Dendritic cell treated with granulocyte-macrophage colony-stimulating factor and Interleukin-4, amounts not matched to agents 40 ng/mL and 50 ng/mL, for 4 days (primary cell): Measurements from ENCODE around the gene C1GALT1.

Experiments used
- H3K27ac Mint-ChIP-seq: one replicate; pipeline ENCODE4 v1.8.0; 2022; ENCODE audit warnings: mild to moderate bottlenecking, mixed read lengths
- H3K27me3 Mint-ChIP-seq: one replicate; pipeline ENCODE4 v1.8.0; 2022; ENCODE audit warnings: mild to moderate bottlenecking, mixed read lengths
- H3K36me3 Mint-ChIP-seq: one replicate; pipeline ENCODE4 v1.8.0; 2022; ENCODE audit warnings: low read depth, mixed read lengths
- H3K4me1 Mint-ChIP-seq: one replicate; pipeline ENCODE4 v1.8.0; 2022; ENCODE audit warnings: low read depth, mixed read lengths
- H3K4me3 Mint-ChIP-seq: one replicate; pipeline ENCODE4 v1.8.0; 2022; ENCODE audit warnings: mild to moderate bottlenecking, moderate library complexity, mixed read lengths
- H3K9me3 Mint-ChIP-seq: one replicate; pipeline ENCODE4 v1.8.0; 2022; ENCODE audit warnings: mixed read lengths
- intact Hi-C: fragments of 100-400 bp; cut with micrococcal nuclease; formaldehyde crosslinking; loops from one replicate; pipeline ENCODE4 v1.15.0; 2022

Gene C1GALT1

DNA sequence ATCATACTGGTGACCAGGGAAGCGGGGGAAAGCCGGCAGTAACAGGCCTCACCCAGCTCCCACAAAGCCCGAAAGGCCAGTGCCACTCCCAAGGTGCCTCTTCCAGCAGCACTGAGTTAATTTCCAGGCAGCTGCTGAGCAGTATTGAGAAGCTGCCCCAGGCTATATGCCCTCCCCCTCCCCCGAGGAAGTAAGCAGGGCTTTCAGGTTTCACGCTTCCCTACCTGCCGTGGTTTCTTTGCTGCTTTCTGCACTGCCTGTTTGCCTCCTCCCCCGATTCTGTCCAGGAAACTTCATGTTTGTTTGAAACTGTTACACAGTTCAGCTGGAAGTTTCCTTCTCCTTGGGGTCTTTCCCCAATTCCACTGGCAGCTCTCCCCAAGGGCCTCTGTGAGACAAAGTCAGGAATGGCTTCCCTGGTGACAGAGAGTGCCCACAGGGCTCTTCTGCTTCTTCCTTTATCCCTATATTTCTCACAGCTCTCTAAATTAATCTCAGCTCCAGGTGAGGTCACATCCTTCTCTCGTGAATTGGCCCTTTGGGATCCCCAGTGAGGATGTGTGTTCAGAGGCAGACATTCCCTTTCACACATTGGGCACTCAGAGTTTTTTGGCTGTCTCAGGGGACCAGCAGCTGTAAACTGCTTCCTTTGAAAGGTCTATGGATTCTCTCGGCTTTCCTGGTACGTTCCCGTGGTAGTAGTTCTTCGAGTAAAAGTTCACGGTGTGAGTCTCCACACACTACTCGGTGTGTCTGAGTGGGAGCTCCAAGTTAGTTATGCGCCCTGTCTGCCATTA is 19.4 kb downstream of the C1GALT1 start:
- H3K4me3 Mint-ChIP-seq = no peak overlapping the region
- H3K27me3 Mint-ChIP-seq = no peaks in the 10 kb centered on the region
- peaks cover 15% of the 10 kb centered on the region for H3K9me3 Mint-ChIP-seq
- peaks cover 6% of the 10 kb centered on the region for H3K36me3 Mint-ChIP-seq
- intact Hi-C loops = no loop called here
- peaks cover 31% of the 10 kb centered on the region for H3K4me1 Mint-ChIP-seq
- no peak overlapping the region for H3K27ac Mint-ChIP-seq

- Mint-ChIP-seq H3K4me1 (peaks cover 31% of the 10 kb centered on the region), H3K27ac (no peak overlapping the region), H3K9me3 (peaks cover 21% of the 10 kb centered on the region), H3K36me3 (peaks cover 12% of the 10 kb centered on the region), H3K4me3 (no peak overlapping the region), H3K27me3 (no peaks in the 10 kb centered on the region)
- intact Hi-C loops = no loop called here
These were observed 20.0 kb downstream of the C1GALT1 start for GRCh38 chr7:7202375-7202720.

DNA sequence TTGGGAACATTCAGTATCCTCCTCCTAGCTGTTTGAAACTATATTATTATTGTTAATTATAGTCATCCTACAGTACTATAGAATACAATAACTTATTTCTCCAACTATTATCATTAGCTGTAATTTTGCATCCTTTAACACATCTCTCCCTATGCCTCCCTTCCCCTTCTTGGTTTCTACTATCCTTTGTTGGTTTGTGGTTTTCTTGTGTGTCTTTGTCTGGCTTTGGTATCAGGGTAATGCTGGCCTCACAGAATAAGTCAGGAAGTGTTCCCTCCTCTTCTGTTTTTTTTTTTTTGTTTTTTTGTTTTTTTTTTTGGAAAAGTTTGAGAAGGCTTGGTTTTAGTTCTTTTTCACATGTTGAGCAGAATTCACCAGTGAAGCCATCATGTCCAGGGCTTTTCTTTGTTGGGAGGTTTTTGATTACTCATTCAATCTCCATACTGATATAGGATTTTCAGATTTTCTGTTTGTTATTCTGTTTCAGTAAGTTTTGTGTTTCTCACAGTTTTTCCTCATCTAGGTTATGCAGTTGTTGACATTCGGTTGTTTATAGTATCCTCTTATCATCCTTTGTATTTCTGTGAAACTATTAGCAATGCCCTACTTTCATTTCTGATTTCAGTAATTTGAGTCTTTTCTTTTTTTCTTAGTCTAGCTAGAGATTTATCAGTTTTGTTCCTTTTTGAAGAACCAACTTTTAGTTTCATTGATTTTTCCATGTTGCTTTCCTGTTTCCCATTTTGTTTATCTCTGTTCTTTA is 21.6 kb downstream of the C1GALT1 start:
- Mint-ChIP-seq H3K9me3 (peaks cover 15% of the 10 kb centered on the region), H3K36me3 (peaks cover 13% of the 10 kb centered on the region), H3K4me3 (no peak overlapping the region), H3K4me1 (peaks cover 23% of the 10 kb centered on the region), H3K27ac (peak overlapping the region; percentile 8), H3K27me3 (no peaks in the 10 kb centered on the region)
- intact Hi-C loops = no loop called here

DNA sequence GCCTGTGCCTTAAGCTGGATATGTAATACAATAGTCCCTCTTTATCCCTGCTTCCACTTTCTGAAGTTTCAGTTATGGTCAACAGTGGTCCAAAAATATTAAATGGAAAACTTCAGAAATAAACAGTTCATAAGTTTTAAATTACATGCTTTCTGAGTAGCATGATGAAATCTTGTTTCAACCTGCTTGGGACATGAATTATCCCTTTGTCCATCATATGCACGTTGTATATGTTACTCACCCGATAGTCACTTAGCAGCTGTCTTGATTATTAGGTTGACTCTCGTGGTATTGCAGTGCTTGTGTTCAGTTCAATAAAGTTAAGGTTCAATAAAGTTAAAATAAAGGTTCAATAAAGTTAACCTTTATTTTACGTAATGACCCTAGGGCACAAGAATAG is 25.5 kb downstream of the C1GALT1 start:
- H3K36me3 Mint-ChIP-seq = peaks cover 31% of the 10 kb centered on the region
- H3K27me3 Mint-ChIP-seq = no peaks in the 10 kb centered on the region
- peaks cover 14% of the 10 kb centered on the region for H3K4me1 Mint-ChIP-seq
- intact Hi-C loops = no loop called here
- no peak overlapping the region for H3K27ac Mint-ChIP-seq
- peaks cover 8% of the 10 kb centered on the region for H3K9me3 Mint-ChIP-seq
- H3K4me3 Mint-ChIP-seq = no peak overlapping the region

DNA sequence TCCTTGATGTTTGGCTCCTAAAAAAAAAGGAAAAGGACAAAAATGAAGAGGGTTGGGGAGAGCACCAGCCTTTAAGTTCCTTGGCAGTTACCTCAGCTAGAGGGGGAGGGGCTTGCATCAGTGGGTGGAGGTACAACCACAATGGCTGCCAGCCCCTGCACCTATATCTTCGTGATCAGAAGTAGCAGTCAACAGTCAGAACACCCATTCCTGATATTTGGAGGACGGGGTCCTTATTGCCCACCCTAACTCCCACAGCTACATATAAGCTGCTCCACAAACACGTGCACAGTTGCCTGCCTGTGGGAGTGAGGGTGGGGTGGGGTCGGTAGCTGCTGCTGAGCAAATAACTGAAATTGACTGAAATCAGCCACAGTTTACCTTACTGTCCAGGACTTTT is 26.2 kb downstream of the C1GALT1 start:
- intact Hi-C loops = no loop called here
- Mint-ChIP-seq H3K4me3 (no peak overlapping the region), H3K4me1 (peaks cover 14% of the 10 kb centered on the region), H3K36me3 (peaks cover 31% of the 10 kb centered on the region), H3K9me3 (peaks cover 8% of the 10 kb centered on the region), H3K27me3 (no peaks in the 10 kb centered on the region), H3K27ac (no peak overlapping the region)

DNA sequence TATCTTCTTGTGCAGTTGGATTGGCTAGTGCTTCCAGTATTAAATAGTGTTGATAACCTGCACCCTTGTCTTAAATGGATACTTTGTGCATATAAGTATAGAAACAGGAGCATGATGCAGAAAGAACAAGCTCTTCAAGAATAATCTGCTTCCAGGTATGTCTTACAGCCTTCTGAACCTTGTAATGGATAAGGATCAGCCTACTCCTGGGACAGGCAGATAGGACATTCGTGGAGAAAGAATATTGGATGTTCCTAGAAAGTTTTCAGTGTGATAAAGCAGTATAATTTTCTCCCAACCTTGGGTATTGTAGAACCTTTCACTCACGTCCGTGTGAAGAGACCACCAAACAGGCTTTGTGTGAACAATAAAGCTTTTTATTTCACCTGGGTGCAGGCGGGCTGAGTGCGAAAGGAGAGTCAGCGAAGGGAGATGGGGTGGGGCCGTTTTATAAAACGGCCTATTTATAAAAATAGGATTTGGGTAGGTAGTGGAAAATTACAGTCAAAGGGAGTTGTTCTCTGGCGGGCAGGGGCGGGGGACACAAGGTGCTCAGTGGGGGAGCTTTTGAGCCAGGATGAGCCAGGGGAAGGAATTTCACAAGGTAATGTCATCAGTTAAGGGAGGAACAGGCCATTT is 27.2 kb downstream of the C1GALT1 start:
- H3K27ac Mint-ChIP-seq = no peak overlapping the region
- peaks cover 8% of the 10 kb centered on the region for H3K9me3 Mint-ChIP-seq
- H3K36me3 Mint-ChIP-seq = peaks cover 39% of the 10 kb centered on the region
- H3K4me3 Mint-ChIP-seq = no peak overlapping the region
- peaks cover 4% of the 10 kb centered on the region for H3K4me1 Mint-ChIP-seq
- intact Hi-C loops = loop anchor here (10.0 kb wide), 1 partner anchor 105 kb away; no protein-coding TSS in a partner anchor
- H3K27me3 Mint-ChIP-seq = no peaks in the 10 kb centered on the region

- no peak overlapping the region for H3K4me3 Mint-ChIP-seq
- peaks cover 8% of the 10 kb centered on the region for H3K9me3 Mint-ChIP-seq
- intact Hi-C loops = loop anchor here (10.0 kb wide), 1 partner anchor 106 kb away; no protein-coding TSS in a partner anchor
These were observed 28.3 kb downstream of the C1GALT1 start for GRCh38 chr7:7210475-7211237.

GRCh38 chr7:7212612-7213011 is 30.3 kb downstream of the C1GALT1 start:
- no peaks in the 10 kb centered on the region for H3K27me3 Mint-ChIP-seq
- no peak overlapping the region for H3K27ac Mint-ChIP-seq
- intact Hi-C loops = loop anchor here (10.0 kb wide), 1 partner anchor 108 kb away; no protein-coding TSS in a partner anchor
- no peaks in the 10 kb centered on the region for H3K4me1 Mint-ChIP-seq
- peaks cover 55% of the 10 kb centered on the region for H3K36me3 Mint-ChIP-seq
- no peaks in the 10 kb centered on the region for H3K9me3 Mint-ChIP-seq
- H3K4me3 Mint-ChIP-seq = no peak overlapping the region

More at GRCh38 chr7:7210475-7211237, 28.3 kb downstream of the C1GALT1 start:
- Mint-ChIP-seq H3K4me1 (no peaks in the 10 kb centered on the region), H3K27me3 (no peaks in the 10 kb centered on the region), H3K36me3 (peaks cover 50% of the 10 kb centered on the region), H3K27ac (no peak overlapping the region)

DNA sequence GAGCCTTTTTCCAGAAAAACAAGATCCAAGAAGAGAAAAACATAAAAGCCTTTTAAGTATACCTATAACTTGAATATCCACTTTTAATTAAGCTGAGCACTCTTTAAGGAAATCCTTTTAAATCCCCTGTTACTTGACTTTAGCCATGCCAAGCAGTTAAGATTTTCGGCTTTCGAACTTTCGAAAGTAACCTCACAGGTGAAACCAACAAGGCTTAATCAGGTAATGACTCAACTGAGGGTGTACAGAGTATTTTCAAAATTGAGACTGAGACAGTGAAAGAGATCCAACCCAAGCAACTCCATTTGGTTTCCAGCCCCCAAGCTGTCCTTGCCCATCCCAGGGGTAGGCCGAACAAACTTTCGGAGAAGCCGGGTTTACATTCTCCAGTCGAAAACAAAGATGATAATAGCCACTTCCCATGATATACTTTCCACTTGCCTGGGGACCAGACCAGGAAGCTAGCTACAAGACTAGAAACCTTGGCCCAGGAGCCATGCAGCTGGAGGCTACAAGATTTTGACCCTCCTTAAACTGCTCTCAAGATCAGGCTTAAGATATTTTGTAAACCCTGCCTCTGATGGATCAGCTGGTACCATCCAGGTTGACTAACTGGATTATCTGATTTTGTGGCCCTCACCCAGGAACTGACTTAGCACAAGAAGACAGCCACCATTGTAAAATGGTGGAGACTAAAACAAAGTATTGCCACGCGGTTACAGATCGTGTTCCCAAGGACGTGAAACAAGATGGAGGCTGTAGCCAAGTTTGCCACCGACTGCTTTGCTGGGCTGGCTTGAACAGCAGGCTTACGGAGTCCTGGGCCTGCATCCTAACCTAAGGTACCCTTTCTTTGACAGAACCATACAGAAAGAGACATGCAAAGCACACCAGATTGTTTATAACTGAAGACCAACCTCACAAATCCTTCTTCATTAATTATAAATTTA is 32.3 kb downstream of the C1GALT1 start:
- no peak overlapping the region for H3K27ac Mint-ChIP-seq
- peaks cover 65% of the 10 kb centered on the region for H3K36me3 Mint-ChIP-seq

GRCh38 chr7:7216279-7216678 is 33.9 kb downstream of the C1GALT1 start:
- H3K27ac Mint-ChIP-seq = peak overlapping the region; percentile 45
- H3K4me3 Mint-ChIP-seq = no peak overlapping the region
- H3K36me3 Mint-ChIP-seq = peaks cover 60% of the 10 kb centered on the region
- no peaks in the 10 kb centered on the region for H3K27me3 Mint-ChIP-seq
- H3K4me1 Mint-ChIP-seq = no peaks in the 10 kb centered on the region
- no peaks in the 10 kb centered on the region for H3K9me3 Mint-ChIP-seq
- intact Hi-C loops = loop anchor here (10.0 kb wide), 1 partner anchor 111 kb away; no protein-coding TSS in a partner anchor

More for the DNA sequence above, 32.3 kb downstream of the C1GALT1 start:
- intact Hi-C loops = loop anchor here (10.0 kb wide), 1 partner anchor 110 kb away; no protein-coding TSS in a partner anchor
- H3K27me3 Mint-ChIP-seq = no peaks in the 10 kb centered on the region
- no peaks in the 10 kb centered on the region for H3K9me3 Mint-ChIP-seq
- no peaks in the 10 kb centered on the region for H3K4me1 Mint-ChIP-seq
- H3K4me3 Mint-ChIP-seq = no peak overlapping the region

GRCh38 chr7:7219216-7219615 is 36.9 kb downstream of the C1GALT1 start:
- intact Hi-C loops = loop anchor here (10.0 kb wide), 1 partner anchor 114 kb away; no protein-coding TSS in a partner anchor
- no peak overlapping the region for H3K27ac Mint-ChIP-seq

DNA sequence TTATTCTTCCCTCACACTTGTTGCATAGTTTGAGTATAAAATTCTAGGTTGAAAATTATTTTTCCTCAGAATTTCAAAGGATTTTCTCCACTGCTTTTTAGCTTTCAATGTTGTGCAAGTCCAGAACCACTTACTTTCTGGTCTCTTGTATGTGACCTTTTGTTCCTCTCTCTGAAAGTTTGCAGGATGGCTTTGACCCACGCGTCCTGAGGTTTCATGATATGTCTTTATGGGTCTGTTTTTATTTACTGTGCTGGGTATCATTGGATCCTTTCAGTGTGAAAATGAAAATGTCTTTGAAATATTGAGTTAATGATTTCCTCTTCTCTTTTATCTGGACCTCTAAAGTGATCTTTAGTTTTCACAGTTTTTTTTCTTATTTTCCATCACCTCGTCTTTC is 38.5 kb downstream of the C1GALT1 start:
- no peaks in the 10 kb centered on the region for H3K4me1 Mint-ChIP-seq
- no peaks in the 10 kb centered on the region for H3K27me3 Mint-ChIP-seq
- intact Hi-C loops = no loop called here
- no peak overlapping the region for H3K4me3 Mint-ChIP-seq
- no peaks in the 10 kb centered on the region for H3K9me3 Mint-ChIP-seq
- peak overlapping the region; percentile 25 for H3K27ac Mint-ChIP-seq
- peaks cover 65% of the 10 kb centered on the region for H3K36me3 Mint-ChIP-seq

More at GRCh38 chr7:7219216-7219615, 36.9 kb downstream of the C1GALT1 start:
- Mint-ChIP-seq H3K36me3 (peaks cover 75% of the 10 kb centered on the region), H3K9me3 (no peaks in the 10 kb centered on the region), H3K4me1 (no peaks in the 10 kb centered on the region), H3K4me3 (no peak overlapping the region), H3K27me3 (no peaks in the 10 kb centered on the region)
